LNCaP clone FGC (cell line): ENCODE data around the gene MACROD1.

Source experiments
- DNase-seq: peaks from one replicate; pipeline ENCODE4 v3.0.0-alpha.2; 2011; ENCODE audit warnings: low read depth
- H3K4me3 ChIP-seq: 2 replicates; pipeline ENCODE4 v1.5.1; 2011; ENCODE audit warnings: mild to moderate bottlenecking, low read depth, low read length, control low read depth
- TF ChIP-seq, protein P1 (sequence below): IDR thresholded peaks from 2 replicates; pipeline ENCODE4 v1.5.1; 2012; ENCODE audit warnings: mild to moderate bottlenecking; ENCODE audit not compliant: control insufficient read depth, insufficient read depth; ENCODE audit errors: extremely low read depth

The MACROD1 gene

DNA sequence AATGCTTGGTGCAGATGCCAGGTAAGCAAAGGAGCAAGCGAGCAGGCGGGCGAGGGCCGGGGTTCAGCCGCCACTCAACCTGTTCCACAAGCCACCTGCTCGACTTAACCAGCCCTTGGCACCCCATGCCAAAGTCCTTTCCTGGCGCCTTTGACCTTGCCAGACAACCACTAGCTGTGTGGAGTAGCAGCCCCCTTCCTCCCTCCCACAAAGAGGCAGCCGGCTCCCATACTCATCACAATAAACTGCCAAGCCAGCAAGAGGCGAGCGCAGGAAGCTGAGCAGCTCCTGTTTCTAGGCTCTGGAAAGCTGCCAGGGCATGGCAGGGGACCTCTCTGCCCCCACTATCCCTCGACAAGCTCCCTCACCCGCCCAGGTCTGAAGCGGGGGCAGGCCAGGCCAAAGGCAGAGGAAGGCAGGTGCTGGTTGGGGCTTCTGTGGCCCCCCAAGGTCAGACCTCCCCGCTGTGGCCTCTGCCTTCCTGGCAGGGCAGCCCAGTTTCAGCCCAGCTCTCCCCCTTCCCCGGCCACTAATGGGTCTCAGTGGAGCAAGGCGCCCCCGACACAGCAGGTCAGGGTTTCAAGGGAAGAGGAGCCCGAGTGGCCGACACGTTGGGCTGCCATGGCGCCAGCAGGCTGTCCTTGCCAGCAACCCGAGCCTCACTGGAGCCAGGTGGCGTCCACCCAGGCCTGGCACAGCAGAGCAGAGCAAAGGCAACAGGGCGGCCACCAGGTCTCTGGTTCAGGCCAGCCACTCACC is 15.3 kb downstream of the MACROD1 start:
- H3K4me3 ChIP-seq = no peak overlapping the region
- DNase-seq = no peak
- TF ChIP-seq, protein P1, sequence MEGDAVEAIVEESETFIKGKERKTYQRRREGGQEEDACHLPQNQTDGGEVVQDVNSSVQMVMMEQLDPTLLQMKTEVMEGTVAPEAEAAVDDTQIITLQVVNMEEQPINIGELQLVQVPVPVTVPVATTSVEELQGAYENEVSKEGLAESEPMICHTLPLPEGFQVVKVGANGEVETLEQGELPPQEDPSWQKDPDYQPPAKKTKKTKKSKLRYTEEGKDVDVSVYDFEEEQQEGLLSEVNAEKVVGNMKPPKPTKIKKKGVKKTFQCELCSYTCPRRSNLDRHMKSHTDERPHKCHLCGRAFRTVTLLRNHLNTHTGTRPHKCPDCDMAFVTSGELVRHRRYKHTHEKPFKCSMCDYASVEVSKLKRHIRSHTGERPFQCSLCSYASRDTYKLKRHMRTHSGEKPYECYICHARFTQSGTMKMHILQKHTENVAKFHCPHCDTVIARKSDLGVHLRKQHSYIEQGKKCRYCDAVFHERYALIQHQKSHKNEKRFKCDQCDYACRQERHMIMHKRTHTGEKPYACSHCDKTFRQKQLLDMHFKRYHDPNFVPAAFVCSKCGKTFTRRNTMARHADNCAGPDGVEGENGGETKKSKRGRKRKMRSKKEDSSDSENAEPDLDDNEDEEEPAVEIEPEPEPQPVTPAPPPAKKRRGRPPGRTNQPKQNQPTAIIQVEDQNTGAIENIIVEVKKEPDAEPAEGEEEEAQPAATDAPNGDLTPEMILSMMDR = no peak

DNA sequence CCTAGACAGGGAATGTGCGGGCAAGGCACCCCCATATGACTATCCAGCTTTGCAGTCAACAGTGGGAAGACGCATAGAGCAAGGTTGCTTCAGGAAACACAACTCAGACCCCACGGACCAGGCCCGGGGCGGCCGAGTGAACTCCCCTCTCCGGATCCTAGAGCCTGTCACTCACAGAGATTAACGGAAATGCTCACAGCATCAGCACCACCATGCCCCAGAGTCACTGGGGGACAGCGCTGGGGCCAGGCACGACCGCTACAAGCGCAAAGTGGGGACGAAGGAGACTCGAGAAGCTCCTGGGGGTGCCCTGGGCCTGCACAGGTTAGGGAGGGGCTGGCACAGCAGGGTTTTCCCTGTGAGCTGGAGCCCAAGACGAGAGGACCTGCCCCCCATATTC is 15.9 kb downstream of the MACROD1 start:
- no peak for DNase-seq
- H3K4me3 ChIP-seq = no peak overlapping the region
- TF ChIP-seq, protein P1 = no peak

DNA sequence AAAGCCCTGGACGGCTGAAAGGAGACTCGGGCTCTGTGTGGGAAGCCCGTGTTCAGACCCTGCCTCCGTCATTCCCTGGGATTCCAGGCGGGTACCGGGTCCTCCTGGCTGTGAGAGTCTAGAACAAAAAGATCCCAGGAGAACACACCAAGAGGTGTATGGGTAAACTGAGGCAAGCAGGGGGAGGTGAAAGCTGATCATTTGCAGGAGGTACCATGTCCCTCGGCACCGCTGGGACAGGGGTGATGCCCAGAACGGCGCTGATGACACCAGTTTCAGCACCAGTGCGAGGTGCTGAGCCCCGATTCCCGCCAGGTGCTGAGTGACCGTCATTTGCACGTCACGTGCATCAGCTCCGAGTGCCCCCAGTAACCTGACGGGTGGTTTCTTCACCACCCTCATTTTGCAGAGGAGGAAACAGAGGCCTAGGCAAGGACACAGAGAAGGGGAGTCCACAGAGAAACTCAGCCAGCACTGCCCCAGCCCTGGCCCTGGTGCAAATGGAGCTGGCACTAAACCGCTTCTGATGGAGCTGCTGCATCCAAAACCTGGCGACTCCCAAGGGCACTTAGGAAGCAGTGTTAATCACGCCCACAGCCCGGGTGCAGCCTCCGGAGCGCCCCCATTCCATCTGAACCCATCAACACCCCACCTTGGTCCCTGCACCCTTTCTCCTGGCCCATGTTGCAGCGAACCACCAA is 16.8 kb downstream of the MACROD1 start:
- TF ChIP-seq, protein P1 = no peak
- H3K4me3 ChIP-seq = no peak overlapping the region
- no peak for DNase-seq

DNA sequence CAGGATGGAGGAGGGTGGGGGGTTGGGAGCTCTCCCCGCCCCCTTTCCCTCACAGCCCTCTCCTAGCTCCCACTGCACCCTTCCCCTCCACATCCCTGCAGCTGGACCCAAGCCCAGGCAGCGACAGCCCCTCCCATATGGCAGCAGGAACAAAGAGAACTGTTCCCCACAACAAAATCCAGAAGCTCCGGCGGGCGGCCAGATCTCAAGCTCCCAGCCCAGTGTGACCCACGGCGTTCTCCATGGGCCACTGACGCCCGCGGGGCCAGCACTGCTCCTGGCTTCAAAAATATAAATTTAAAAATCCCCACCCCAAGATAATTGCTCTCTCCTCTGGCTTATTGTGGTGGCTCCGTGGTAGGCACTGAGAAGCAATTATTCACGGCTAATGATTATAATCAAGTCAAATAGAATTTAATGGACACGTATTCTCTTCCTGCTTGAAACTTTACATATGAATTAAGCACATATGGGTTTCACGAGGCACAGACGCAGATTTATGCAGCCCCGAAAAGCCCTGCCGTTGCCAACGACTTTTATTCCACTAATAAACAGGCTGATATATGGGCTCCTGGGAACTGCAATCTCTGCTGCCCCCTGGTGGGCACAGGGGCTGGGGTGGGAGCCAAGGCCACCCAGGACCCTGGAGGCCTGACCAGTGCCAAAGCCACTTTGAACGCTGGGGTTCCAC is 17.5 kb downstream of the MACROD1 start:
- DNase-seq = no peak
- TF ChIP-seq, protein P1 = peak; percentile 65
- no peak overlapping the region for H3K4me3 ChIP-seq

DNA sequence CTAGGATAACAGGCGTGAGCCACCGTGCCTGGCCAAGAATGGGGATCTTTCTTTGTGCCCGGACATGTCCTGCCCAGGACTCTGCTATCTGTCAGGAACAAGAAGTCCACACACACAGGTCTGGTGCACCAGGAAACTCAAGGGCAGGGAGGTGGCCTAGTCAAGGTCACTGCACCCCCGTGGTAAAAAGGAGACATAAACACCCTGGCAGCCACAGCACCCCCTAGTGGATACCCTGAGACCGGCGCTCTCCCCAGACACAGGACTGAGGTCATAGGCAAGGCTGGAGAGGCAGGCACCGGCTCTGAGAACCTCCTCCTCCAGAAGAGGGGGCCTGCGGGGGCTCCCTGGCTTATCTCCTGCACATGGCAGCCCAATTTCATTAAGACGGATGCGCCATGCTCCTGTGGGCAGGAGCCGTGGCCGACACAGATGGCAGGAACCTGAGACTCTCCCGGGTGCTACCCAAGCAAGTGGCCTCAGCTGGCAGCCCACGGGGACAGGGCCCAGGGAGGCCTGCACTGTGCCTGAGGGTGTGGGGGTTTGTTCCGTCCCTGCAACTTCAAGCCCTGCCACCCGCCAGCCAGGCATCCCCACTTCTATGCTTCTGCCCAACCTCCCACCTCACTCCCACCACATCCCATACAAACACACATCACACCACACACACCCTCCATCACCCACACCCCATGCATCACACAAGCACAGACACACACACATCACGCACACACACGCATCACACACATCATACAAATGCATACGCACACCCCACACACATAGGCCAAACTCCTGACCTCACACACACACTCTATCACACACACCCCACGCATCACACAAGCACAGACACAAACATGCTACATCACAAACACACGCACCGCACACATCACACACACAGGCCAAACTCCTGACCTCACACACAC is 19.6 kb downstream of the MACROD1 start:
- TF ChIP-seq, protein P1 = peak; percentile 68
- no peak for DNase-seq
- no peak overlapping the region for H3K4me3 ChIP-seq
